ENCODE results near the gene SEPTIN5.

The SEPTIN5 gene

GRCh38 chr22:19770349-19771220 lies 56.3 kb downstream of the SEPTIN5 start:
- DNase-seq (ENCODE audit: low read depth, low spot score) = no peak
- no peak for TF ChIP-seq CTCF (IDR thresholded peaks at IDR 0.05; ENCODE audit: low read depth, low read length)
- H3K4me3 ChIP-seq (ENCODE audit: low read depth, low read length) = no peak overlapping the region
- in situ Hi-C loops (cut with HindIII; ENCODE audit: low sequenced_read_pairs) = no loop called here

- no peak overlapping the region for H3K4me3 ChIP-seq (ENCODE audit: low read depth, low read length)
- no peak for TF ChIP-seq CTCF (IDR thresholded peaks at IDR 0.05; ENCODE audit: low read depth, low read length)
- in situ Hi-C loops (cut with HindIII; ENCODE audit: low sequenced_read_pairs) = no loop called here
- no peak for DNase-seq (ENCODE audit: low read depth, low spot score)
Measured at GRCh38 chr22:19772422-19772672, 58.0 kb downstream of the SEPTIN5 start.
